ENCODE results near the gene CHN2.
"Not testable (repeated sequence)": the region's sequence is repeated elsewhere in the genome, so short reads cannot be mapped to it uniquely, and the experiment has no call there.

The CHN2 gene

GRCh38 chr7:29256693-29257002 lies 62.1 kb downstream of the CHN2 start:
- no peak for DNase-seq (ENCODE audit: low spot score)

GRCh38 chr7:29258951-29259350 lies 64.4 kb downstream of the CHN2 start:
- DNase-seq (ENCODE audit: low spot score) = no peak

GRCh38 chr7:29262191-29262917 lies 67.8 kb downstream of the CHN2 start:
- no peak for DNase-seq (ENCODE audit: low spot score)

GRCh38 chr7:29263601-29264207 lies 69.1 kb downstream of the CHN2 start:
- DNase-seq (ENCODE audit: low spot score) = not testable (repeated sequence)

GRCh38 chr7:29265208-29265923 lies 70.8 kb downstream of the CHN2 start:
- DNase-seq (ENCODE audit: low spot score) = no peak

- no peak for DNase-seq (ENCODE audit: low spot score)
Observed at GRCh38 chr7:29269935-29270334, 75.4 kb downstream of the CHN2 start.

- no peak for DNase-seq (ENCODE audit: low spot score)
Observed at GRCh38 chr7:29270594-29271318, 76.2 kb downstream of the CHN2 start.

- DNase-seq (ENCODE audit: low spot score) = no peak
Observed at GRCh38 chr7:29271319-29271658, 76.7 kb downstream of the CHN2 start.

GRCh38 chr7:29272057-29272456 lies 77.5 kb downstream of the CHN2 start:
- DNase-seq (ENCODE audit: low spot score) = no peak

- DNase-seq (ENCODE audit: low spot score) = peak; percentile 49
Observed at GRCh38 chr7:29274146-29275017, 79.8 kb downstream of the CHN2 start.

GRCh38 chr7:29275018-29275318 lies 80.4 kb downstream of the CHN2 start:
- no peak for DNase-seq (ENCODE audit: low spot score)

- no peak for DNase-seq (ENCODE audit: low spot score)
Observed at GRCh38 chr7:29275493-29275892, 80.9 kb downstream of the CHN2 start.

- DNase-seq (ENCODE audit: low spot score) = no peak
Observed at GRCh38 chr7:29276199-29276598, 81.6 kb downstream of the CHN2 start.

- DNase-seq (ENCODE audit: low spot score) = no peak
Observed at GRCh38 chr7:29276806-29277205, 82.2 kb downstream of the CHN2 start.

- no peak for DNase-seq (ENCODE audit: low spot score)
Observed at GRCh38 chr7:29277436-29278215, 83.1 kb downstream of the CHN2 start.

- DNase-seq (ENCODE audit: low spot score) = no peak
Observed at GRCh38 chr7:29278337-29279069, 83.9 kb downstream of the CHN2 start.

GRCh38 chr7:29281782-29282541 lies 87.4 kb downstream of the CHN2 start:
- peak; percentile 49 for DNase-seq (ENCODE audit: low spot score)

GRCh38 chr7:29282819-29283414 lies 88.3 kb downstream of the CHN2 start:
- no peak for DNase-seq (ENCODE audit: low spot score)

GRCh38 chr7:29284696-29285443 lies 90.3 kb downstream of the CHN2 start:
- DNase-seq (ENCODE audit: low spot score) = no peak
